Mesenchymal stem cell (in vitro differentiated cells and primary cell): ENCODE data around the gene SERPINH1.

Source experiments
- DNase-seq: peaks from one replicate; pipeline ENCODE4 v3.0.0-alpha.2; 2013
- H2AFZ ChIP-seq: one replicate; pipeline ENCODE4 v1.6.1; 2013; ENCODE audit warnings: low read depth, mild to moderate bottlenecking, control low read depth, inconsistent platforms, low read length, moderate library complexity
- H2AK5ac ChIP-seq: 2 replicates; pipeline ENCODE4 v1.6.1; 2013; ENCODE audit warnings: low read length, moderate library complexity, mild to moderate bottlenecking, inconsistent platforms; ENCODE audit not compliant: severe bottlenecking
- H2BK120ac ChIP-seq: one replicate; pipeline ENCODE4 v1.6.1; 2013; ENCODE audit warnings: low read depth, mild to moderate bottlenecking, inconsistent platforms, low read length, moderate library complexity
- H2BK12ac ChIP-seq, 2 experiments: one replicate each; pipeline ENCODE4 v1.6.1; 2013; ENCODE audit warnings: inconsistent platforms in 2 of 2, low read length in 2 of 2, mild to moderate bottlenecking in 2 of 2, moderate library complexity in 2 of 2, control low read depth in 1 of 2
- H2BK15ac ChIP-seq: one replicate; pipeline ENCODE4 v1.6.1; 2013; ENCODE audit warnings: mild to moderate bottlenecking, low read depth, inconsistent platforms; ENCODE audit not compliant: poor library complexity, severe bottlenecking
- H2BK5ac ChIP-seq: 2 replicates; pipeline ENCODE4 v1.6.1; 2013; ENCODE audit warnings: low read depth, mild to moderate bottlenecking, low read length, control low read depth, inconsistent platforms; ENCODE audit not compliant: poor library complexity, severe bottlenecking
- H3K14ac ChIP-seq, 2 experiments: one replicate each; pipeline ENCODE4 v1.6.1; 2013; ENCODE audit warnings: inconsistent platforms in 2 of 2, low read length in 2 of 2, control low read depth in 1 of 2, mild to moderate bottlenecking in 1 of 2, moderate library complexity in 1 of 2
- H3K18ac ChIP-seq, 2 experiments: one replicate each; pipeline ENCODE4 v1.6.1; 2013; ENCODE audit warnings: inconsistent platforms in 2 of 2, low read length in 2 of 2, control low read depth in 1 of 2, low read depth in 1 of 2, mild to moderate bottlenecking in 1 of 2
- H3K23ac ChIP-seq, 2 experiments: one replicate each; pipeline ENCODE4 v1.6.1; 2013; ENCODE audit warnings: inconsistent platforms in 2 of 2, low read length in 2 of 2, mild to moderate bottlenecking in 2 of 2, moderate library complexity in 2 of 2, control low read depth in 1 of 2
- H3K27ac ChIP-seq: 2 replicates; pipeline ENCODE4 v1.5.1; 2013; ENCODE audit warnings: mild to moderate bottlenecking, moderate library complexity, low read length, control low read depth, inconsistent platforms; ENCODE audit not compliant: poor library complexity, severe bottlenecking
- H3K27me3 ChIP-seq, 2 experiments: 2 replicates each; pipeline versions ENCODE4 v1.6.1 to v1.7.0; 2013; ENCODE audit warnings: low read length in 2 of 2, mild to moderate bottlenecking in 2 of 2, moderate library complexity in 2 of 2, control low read depth in 1 of 2, inconsistent platforms in 1 of 2; ENCODE audit not compliant: control insufficient read depth in 1 of 2, insufficient read depth in 1 of 2
- H3K36me3 ChIP-seq, 2 experiments: 2 replicates each; pipeline versions ENCODE4 v1.6.1 to v1.7.0; 2013; ENCODE audit warnings: low read length in 2 of 2, control low read depth in 1 of 2, inconsistent platforms in 1 of 2, low read depth in 1 of 2, mild to moderate bottlenecking in 1 of 2; ENCODE audit not compliant: insufficient read depth in 2 of 2, control insufficient read depth in 1 of 2
- H3K4ac ChIP-seq, 2 experiments: one replicate each; pipeline ENCODE4 v1.6.1; 2013; ENCODE audit warnings: inconsistent platforms in 2 of 2, low read length in 2 of 2, mild to moderate bottlenecking in 2 of 2, moderate library complexity in 2 of 2, control low read depth in 1 of 2, low read depth in 1 of 2
- H3K4me1 ChIP-seq: 2 replicates; pipeline ENCODE4 v1.6.1; 2013; ENCODE audit warnings: low read depth, low read length, control low read depth; ENCODE audit not compliant: control insufficient read depth, insufficient read depth
- H3K4me2 ChIP-seq: 2 replicates; pipeline ENCODE4 v1.6.1; 2013; ENCODE audit warnings: low read length, mild to moderate bottlenecking, inconsistent platforms; ENCODE audit not compliant: poor library complexity, severe bottlenecking
- H3K4me3 ChIP-seq, 2 experiments: 2 replicates each; pipeline versions ENCODE4 v1.5.1 to v1.7.0; 2013; ENCODE audit warnings: low read length in 2 of 2, mild to moderate bottlenecking in 2 of 2, control low read depth in 1 of 2, low read depth in 1 of 2; ENCODE audit not compliant: insufficient read depth in 1 of 2
- H3K79me1 ChIP-seq: replicated peaks from 2 replicates; pipeline ENCODE4 v1.6.1; 2013; ENCODE audit warnings: mild to moderate bottlenecking, control low read depth, low read length, inconsistent platforms; ENCODE audit not compliant: poor library complexity, severe bottlenecking
- H3K9ac ChIP-seq: 2 replicates; pipeline ENCODE4 v1.7.0; 2013; ENCODE audit warnings: mild to moderate bottlenecking, low read length, moderate library complexity
- H3K9me3 ChIP-seq: 2 replicates; pipeline ENCODE4 v1.7.0; 2013; ENCODE audit warnings: mild to moderate bottlenecking, low read length; ENCODE audit not compliant: control insufficient read depth
- H4K8ac ChIP-seq: one replicate; pipeline ENCODE4 v1.6.1; 2013; ENCODE audit warnings: inconsistent platforms, mild to moderate bottlenecking, low read length, moderate library complexity
- H4K91ac ChIP-seq: one replicate; pipeline ENCODE4 v1.6.1; 2013; ENCODE audit warnings: mild to moderate bottlenecking, low read length, inconsistent platforms
- WGBS: methylation state at CpG from one replicate; pipeline ENCODE4 v1.1.7; 2013; ENCODE audit warnings: mixed read lengths; 5-methylcytosine and 5-hydroxymethylcytosine counted together

SERPINH1 gene

DNA sequence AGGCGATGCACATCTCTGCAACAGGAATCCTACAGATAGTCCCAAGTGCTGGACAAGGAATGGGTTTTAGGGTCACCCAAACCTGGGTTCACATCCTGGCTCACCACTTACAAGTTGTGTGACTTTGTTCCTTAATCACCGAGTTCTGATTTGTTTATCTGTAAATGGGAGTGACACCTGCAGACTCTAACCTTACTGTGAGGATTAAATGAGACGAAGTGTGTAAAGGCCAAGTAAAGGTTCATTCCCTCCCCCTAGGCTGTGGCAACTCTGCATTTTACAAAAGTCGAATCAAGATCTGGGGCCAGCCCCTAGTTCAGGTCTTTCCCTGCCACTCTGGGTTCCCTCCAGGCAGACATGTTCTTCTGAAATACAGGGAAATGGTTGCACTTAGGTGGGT lies 34.9 kb downstream of the SERPINH1 start:
- no peak overlapping the region for H3K18ac ChIP-seq
- H3K36me3 ChIP-seq = peaks cover 0 to 2% of the 10 kb centered on the region in 2 experiments
- peak overlapping the region; percentile 8 for H4K91ac ChIP-seq
- no peak overlapping the region for H3K14ac ChIP-seq
- no peaks in the 10 kb centered on the region for H3K9me3 ChIP-seq
- no peak for DNase-seq
- H2BK5ac ChIP-seq = no peak overlapping the region
- H3K9ac ChIP-seq = no peak overlapping the region
- no peak overlapping the region for H2BK15ac ChIP-seq
- no peak overlapping the region for H3K23ac ChIP-seq
- H3K27me3 ChIP-seq = peaks cover 0 to 67% of the 10 kb centered on the region in 2 experiments
- no peak overlapping the region for H2AK5ac ChIP-seq
- H3K4ac ChIP-seq = no peak overlapping the region
- no peak overlapping the region for H3K4me3 ChIP-seq
- H4K8ac ChIP-seq = no peak overlapping the region
- no peaks in the 10 kb centered on the region for H3K4me1 ChIP-seq
- 84% methylated on average over 4 of the region's 4 CpGs for WGBS
- no peak overlapping the region for H3K27ac ChIP-seq
- H2AFZ ChIP-seq = no peak overlapping the region
- H3K4me2 ChIP-seq = no peak overlapping the region
- H3K79me1 ChIP-seq = no peaks in the 10 kb centered on the region
- no peak overlapping the region for H2BK12ac ChIP-seq
- H2BK120ac ChIP-seq = no peak overlapping the region

- Histone ChIP-seq H3K27ac (no peak overlapping the region), H4K91ac (no peak overlapping the region), H3K14ac (no peak overlapping the region), H3K23ac (no peak overlapping the region), H2BK12ac (no peak overlapping the region), H3K9me3 (no peaks in the 10 kb centered on the region), H3K4me1 (no peaks in the 10 kb centered on the region), H2AK5ac (no peak overlapping the region), H3K18ac (no peak overlapping the region), H3K36me3 (peaks cover 0 to 2% of the 10 kb centered on the region in 2 experiments), H3K4me2 (no peak overlapping the region), H3K4me3 (no peak overlapping the region), H3K27me3 (peaks cover 0 to 61% of the 10 kb centered on the region in 2 experiments), H2BK120ac (no peak overlapping the region), H2BK5ac (no peak overlapping the region), H3K4ac (no peak overlapping the region), H3K9ac (no peak overlapping the region), H2BK15ac (no peak overlapping the region), H2AFZ (no peak overlapping the region), H3K79me1 (no peaks in the 10 kb centered on the region), H4K8ac (no peak overlapping the region)
- peak; percentile 36 for DNase-seq
- WGBS = 20% methylated on average over 4 of the region's 4 CpGs
Observed at GRCh38 chr11:75597636-75598035, 35.6 kb downstream of the SERPINH1 start.

DNA sequence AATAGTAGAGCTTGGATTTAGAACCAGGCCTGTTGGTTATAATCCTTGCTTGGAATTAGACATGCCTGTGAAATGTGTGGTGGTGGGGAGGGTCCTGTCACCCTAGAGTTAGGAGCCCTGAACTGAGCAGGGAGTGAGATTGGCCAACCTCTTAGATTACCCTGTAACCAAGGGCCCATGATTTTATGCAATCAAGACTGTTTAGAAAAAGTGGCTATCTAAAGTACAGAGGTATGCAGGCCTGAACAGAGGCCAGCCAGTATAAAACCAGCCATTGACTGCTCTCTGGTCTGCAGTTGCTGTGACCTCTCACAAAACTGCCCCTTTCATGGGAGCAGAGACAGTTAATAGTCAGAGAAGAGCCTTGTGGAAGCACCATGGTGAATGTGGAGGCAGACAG lies 36.2 kb downstream of the SERPINH1 start:
- H4K91ac ChIP-seq = no peak overlapping the region
- H3K4me2 ChIP-seq = no peak overlapping the region
- no peak overlapping the region for H3K4me3 ChIP-seq
- H3K14ac ChIP-seq = no peak overlapping the region
- no peak overlapping the region for H2BK12ac ChIP-seq
- no peak overlapping the region for H4K8ac ChIP-seq
- H3K4me1 ChIP-seq = peaks cover 2% of the 10 kb centered on the region
- no peak overlapping the region for H3K9ac ChIP-seq
- H3K36me3 ChIP-seq = peaks cover 0 to 2% of the 10 kb centered on the region in 2 experiments
- no peak overlapping the region for H2AK5ac ChIP-seq
- no peak overlapping the region for H3K18ac ChIP-seq
- no peak overlapping the region for H3K23ac ChIP-seq
- H3K79me1 ChIP-seq = no peaks in the 10 kb centered on the region
- H3K27me3 ChIP-seq = peaks cover 0 to 57% of the 10 kb centered on the region in 2 experiments
- no peak overlapping the region for H2AFZ ChIP-seq
- no peak overlapping the region for H2BK15ac ChIP-seq
- no peak overlapping the region for H2BK5ac ChIP-seq
- H3K9me3 ChIP-seq = no peaks in the 10 kb centered on the region
- DNase-seq = no peak
- no peak overlapping the region for H3K4ac ChIP-seq
- no peak overlapping the region for H3K27ac ChIP-seq
- no peak overlapping the region for H2BK120ac ChIP-seq

GRCh38 chr11:75598900-75599299 lies 36.8 kb downstream of the SERPINH1 start:
- no peak overlapping the region for H4K8ac ChIP-seq
- WGBS = 90% methylated on average over 6 of the region's 7 CpGs

More at GRCh38 chr11:75598900-75599299, 36.8 kb downstream of the SERPINH1 start:
- Histone ChIP-seq H3K18ac (no peak overlapping the region), H3K36me3 (peaks cover 0 to 2% of the 10 kb centered on the region in 2 experiments), H2BK5ac (no peak overlapping the region), H3K4me3 (no peak overlapping the region), H3K4me1 (peaks cover 2% of the 10 kb centered on the region), H3K23ac (no peak overlapping the region), H3K9me3 (no peaks in the 10 kb centered on the region), H3K9ac (no peak overlapping the region), H4K91ac (no peak overlapping the region), H2BK15ac (no peak overlapping the region), H2AK5ac (no peak overlapping the region), H3K27ac (no peak overlapping the region), H3K4me2 (no peak overlapping the region), H3K4ac (no peak overlapping the region), H3K79me1 (no peaks in the 10 kb centered on the region), H2BK120ac (no peak overlapping the region), H3K27me3 (peaks cover 0 to 50% of the 10 kb centered on the region in 2 experiments), H3K14ac (no peak overlapping the region), H2BK12ac (no peak overlapping the region), H2AFZ (no peak overlapping the region)
- DNase-seq = no peak
